Lung (tissue), 12 donors: Measurements from ENCODE around the gene KCNG2. TPM values are rescaled to one million over a fixed set of nuclear protein-coding genes. Genes with fewer than 3 reads are reported as not detected.

Experiments used
- ATAC-seq: fragments of 200-7000 bp; cut with Tn5 transposase; one replicate; pipeline ENCODE4 v1.9.1; 2020; ENCODE audit warnings: moderate number of reproducible peaks; ENCODE audit not compliant: insufficient read depth, low FRiP score
- DNase-seq, 3 donors: peaks; one replicate each; pipeline ENCODE4 v3.0.0-alpha.2; 2013 to 2017
- H3K27ac ChIP-seq, 2 donors: one replicate each; pipeline ENCODE4 v1.5.1; 2013; ENCODE audit warnings: mild to moderate bottlenecking in 2 of 2, moderate library complexity in 2 of 2, control low read depth in 1 of 2, inconsistent platforms in 1 of 2, low read depth in 1 of 2, low read length in 1 of 2
- H3K27me3 ChIP-seq, 3 donors: one replicate each; pipeline ENCODE4 v1.5.1; 2013; ENCODE audit warnings: low read length in 2 of 3; ENCODE audit not compliant: control insufficient read depth in 3 of 3, insufficient read depth in 3 of 3
- H3K36me3 ChIP-seq, 4 donors: one replicate each; pipeline ENCODE4 v1.5.1; 2013; ENCODE audit warnings: low read length in 4 of 4, mild to moderate bottlenecking in 1 of 4, moderate library complexity in 1 of 4; ENCODE audit not compliant: control insufficient read depth in 4 of 4, insufficient read depth in 4 of 4
- H3K4me1 ChIP-seq, 5 donors: one replicate each; pipeline ENCODE4 v1.5.1; 2013; ENCODE audit warnings: low read length in 5 of 5, mild to moderate bottlenecking in 2 of 5, moderate library complexity in 1 of 5; ENCODE audit not compliant: control insufficient read depth in 5 of 5, insufficient read depth in 5 of 5
- H3K4me3 ChIP-seq: one replicate; pipeline ENCODE4 v1.5.1; 2013; ENCODE audit warnings: mild to moderate bottlenecking, control low read depth, moderate library complexity
- H3K9ac ChIP-seq, 2 donors: one replicate each; pipeline ENCODE4 v1.5.1; 2013; ENCODE audit warnings: low read length in 2 of 2, control low read depth in 1 of 2; ENCODE audit not compliant: insufficient read depth in 1 of 2
- H3K9me3 ChIP-seq, 4 donors: one replicate each; pipeline ENCODE4 v1.5.1; 2013; ENCODE audit warnings: low read length in 3 of 4, mild to moderate bottlenecking in 1 of 4, moderate library complexity in 1 of 4; ENCODE audit not compliant: control insufficient read depth in 4 of 4, insufficient read depth in 3 of 4
- CTCF ChIP-seq: IDR thresholded peaks from 2 replicates; pipeline ENCODE4 v1.5.1; 2012; ENCODE audit warnings: mild to moderate bottlenecking; ENCODE audit errors: control extremely low read depth, extremely low read depth
- WGBS, 2 donors: extraction: QIAGEN DNeasy Blood & Tissue Kit; methylation state at CpG; one replicate each; pipeline ENCODE4 v1.1.7; 2013; 5-methylcytosine and 5-hydroxymethylcytosine counted together
- polyA plus RNA-seq, 2 donors: library from polyadenylated mRNA; stranded (reverse); fragments of 200-250 nt; gene quantifications; one replicate each; pipeline ENCODE4 v1.2.1, GENCODE V29; 2013
- total RNA-seq, 2 donors: library from RNA; depleted of rRNA in 1 of 2; stranded (reverse); fragments of >200 nt in 1 of 2; gene quantifications; one replicate each; pipeline ENCODE4 v1.2.1, GENCODE V29; 2014 to 2021
- donor health status: control.
- donor health status: control.
- donor health status: Bipolar disorder and iron deficiency.
- donor health status: healthy.
- donor health status: DM: yes; HTN: yes; CAD: no.

Gene KCNG2
- total and polyA plus RNA-seq, 4 donors = 0.16 to 1.8 (median 1.2) TPM

GRCh38 chr18:79771446-79772107 is 26.2 kb upstream of the KCNG2 start:
- Histone ChIP-seq H3K4me1 (no peaks in the 10 kb centered on the region), H3K27me3 (peaks cover 0 to 5% (median 0%) of the 10 kb centered on the region in 3 donors), H3K27ac (no peak overlapping the region), H3K9ac (no peak overlapping the region), H3K36me3 (no peaks in the 10 kb centered on the region), H3K4me3 (no peak overlapping the region), H3K9me3 (peaks cover 0 to 21% (median 0%) of the 10 kb centered on the region in 4 donors)
- 72 to 80% methylated on average over 33 to 35 of the region's 35 CpGs for WGBS, 2 donors
- ATAC-seq (no peak), DNase-seq (no peak)
- no peak for TF ChIP-seq CTCF

- peaks cover 0 to 10% (median 0%) of the 10 kb centered on the region in 3 donors for H3K27me3 ChIP-seq
- DNase-seq (no peak), ATAC-seq (no peak)
- peaks cover 0 to 19% (median 0%) of the 10 kb centered on the region in 4 donors for H3K9me3 ChIP-seq
- 80 to 86% methylated on average over 38 of the region's 38 CpGs for WGBS, 2 donors
- no peak overlapping the region for H3K27ac ChIP-seq
- H3K4me3 ChIP-seq = no peak overlapping the region
- H3K36me3 ChIP-seq = no peaks in the 10 kb centered on the region
- no peak for TF ChIP-seq CTCF
- no peaks in the 10 kb centered on the region for H3K4me1 ChIP-seq
- H3K9ac ChIP-seq = no peak overlapping the region
These were observed 25.5 kb upstream of the KCNG2 start for GRCh38 chr18:79772108-79772864.

- no peak for TF ChIP-seq CTCF
- Histone ChIP-seq H3K9me3 (peaks cover 0 to 17% (median 0%) of the 10 kb centered on the region in 4 donors), H3K27ac (no peak overlapping the region), H3K4me1 (no peaks in the 10 kb centered on the region), H3K36me3 (no peaks in the 10 kb centered on the region), H3K9ac (no peak overlapping the region), H3K27me3 (peaks cover 0 to 13% (median 0%) of the 10 kb centered on the region in 3 donors), H3K4me3 (no peak overlapping the region)
- 90 to 93% methylated on average over 31 of the region's 31 CpGs for WGBS, 2 donors
- ATAC-seq (no peak), DNase-seq (no peak)
These were observed 24.7 kb upstream of the KCNG2 start for GRCh38 chr18:79772865-79773696.
